HG03354 (cell line): ENCODE results near the gene TBX10.

Experiments
- ATAC-seq: cut with Tn5 transposase; IDR thresholded peaks from one replicate; pipeline ENCODE4 v1.9.1; 2021; ENCODE audit warnings: mild to moderate bottlenecking; ENCODE audit not compliant: unreplicated experiment, poor library complexity, severe bottlenecking

TBX10 gene

GRCh38 chr11:67584205-67584880 is 55.2 kb downstream of the TBX10 start:
- no peak for ATAC-seq

GRCh38 chr11:67583247-67584204 is 56.0 kb downstream of the TBX10 start, which contains the start of gene GSTP1:
TSS of gene GSTP1 (plus strand) at chr11:67583812. CDS start at chr11:67583844, 32 bp downstream.
- ATAC-seq, result peak; percentile 63

GRCh38 chr11:67582011-67582410 is 57.6 kb downstream of the TBX10 start:
- no peak for ATAC-seq

- ATAC-seq, result no peak
These were observed 58.1 kb downstream of the TBX10 start for GRCh38 chr11:67581469-67581868.
